Mesenchymal stem cell (in vitro differentiated cells and primary cell): ENCODE results near the gene GATD1.
A peak's percentile ranks its signal among the peaks of the same experiment; 100 is the strongest.

ENCODE experiments used
- DNase-seq: peaks from one replicate; pipeline ENCODE4 v3.0.0-alpha.2; 2013
- H2AFZ ChIP-seq: one replicate; pipeline ENCODE4 v1.6.1; 2013; ENCODE audit warnings: low read depth, mild to moderate bottlenecking, control low read depth, inconsistent platforms, low read length, moderate library complexity
- H2AK5ac ChIP-seq: 2 replicates; pipeline ENCODE4 v1.6.1; 2013; ENCODE audit warnings: low read length, moderate library complexity, mild to moderate bottlenecking, inconsistent platforms; ENCODE audit not compliant: severe bottlenecking
- H2BK120ac ChIP-seq: one replicate; pipeline ENCODE4 v1.6.1; 2013; ENCODE audit warnings: low read depth, mild to moderate bottlenecking, inconsistent platforms, low read length, moderate library complexity
- H2BK12ac ChIP-seq, 2 experiments: one replicate each; pipeline ENCODE4 v1.6.1; 2013; ENCODE audit warnings: inconsistent platforms in 2 of 2, low read length in 2 of 2, mild to moderate bottlenecking in 2 of 2, moderate library complexity in 2 of 2, control low read depth in 1 of 2
- H2BK15ac ChIP-seq: one replicate; pipeline ENCODE4 v1.6.1; 2013; ENCODE audit warnings: mild to moderate bottlenecking, low read depth, inconsistent platforms; ENCODE audit not compliant: poor library complexity, severe bottlenecking
- H2BK5ac ChIP-seq: 2 replicates; pipeline ENCODE4 v1.6.1; 2013; ENCODE audit warnings: low read depth, mild to moderate bottlenecking, low read length, control low read depth, inconsistent platforms; ENCODE audit not compliant: poor library complexity, severe bottlenecking
- H3K14ac ChIP-seq, 2 experiments: one replicate each; pipeline ENCODE4 v1.6.1; 2013; ENCODE audit warnings: inconsistent platforms in 2 of 2, low read length in 2 of 2, control low read depth in 1 of 2, mild to moderate bottlenecking in 1 of 2, moderate library complexity in 1 of 2
- H3K18ac ChIP-seq, 2 experiments: one replicate each; pipeline ENCODE4 v1.6.1; 2013; ENCODE audit warnings: inconsistent platforms in 2 of 2, low read length in 2 of 2, control low read depth in 1 of 2, low read depth in 1 of 2, mild to moderate bottlenecking in 1 of 2
- H3K23ac ChIP-seq, 2 experiments: one replicate each; pipeline ENCODE4 v1.6.1; 2013; ENCODE audit warnings: inconsistent platforms in 2 of 2, low read length in 2 of 2, mild to moderate bottlenecking in 2 of 2, moderate library complexity in 2 of 2, control low read depth in 1 of 2
- H3K27ac ChIP-seq: 2 replicates; pipeline ENCODE4 v1.5.1; 2013; ENCODE audit warnings: mild to moderate bottlenecking, moderate library complexity, low read length, control low read depth, inconsistent platforms; ENCODE audit not compliant: poor library complexity, severe bottlenecking
- H3K27me3 ChIP-seq, 2 experiments: 2 replicates each; pipeline versions ENCODE4 v1.6.1 to v1.7.0; 2013; ENCODE audit warnings: low read length in 2 of 2, mild to moderate bottlenecking in 2 of 2, moderate library complexity in 2 of 2, control low read depth in 1 of 2, inconsistent platforms in 1 of 2; ENCODE audit not compliant: control insufficient read depth in 1 of 2, insufficient read depth in 1 of 2
- H3K36me3 ChIP-seq, 2 experiments: 2 replicates each; pipeline versions ENCODE4 v1.6.1 to v1.7.0; 2013; ENCODE audit warnings: low read length in 2 of 2, control low read depth in 1 of 2, inconsistent platforms in 1 of 2, low read depth in 1 of 2, mild to moderate bottlenecking in 1 of 2; ENCODE audit not compliant: insufficient read depth in 2 of 2, control insufficient read depth in 1 of 2
- H3K4ac ChIP-seq, 2 experiments: one replicate each; pipeline ENCODE4 v1.6.1; 2013; ENCODE audit warnings: inconsistent platforms in 2 of 2, low read length in 2 of 2, mild to moderate bottlenecking in 2 of 2, moderate library complexity in 2 of 2, control low read depth in 1 of 2, low read depth in 1 of 2
- H3K4me1 ChIP-seq: 2 replicates; pipeline ENCODE4 v1.6.1; 2013; ENCODE audit warnings: low read depth, low read length, control low read depth; ENCODE audit not compliant: control insufficient read depth, insufficient read depth
- H3K4me2 ChIP-seq: 2 replicates; pipeline ENCODE4 v1.6.1; 2013; ENCODE audit warnings: low read length, mild to moderate bottlenecking, inconsistent platforms; ENCODE audit not compliant: poor library complexity, severe bottlenecking
- H3K4me3 ChIP-seq, 2 experiments: 2 replicates each; pipeline versions ENCODE4 v1.5.1 to v1.7.0; 2013; ENCODE audit warnings: low read length in 2 of 2, mild to moderate bottlenecking in 2 of 2, control low read depth in 1 of 2, low read depth in 1 of 2; ENCODE audit not compliant: insufficient read depth in 1 of 2
- H3K79me1 ChIP-seq: replicated peaks from 2 replicates; pipeline ENCODE4 v1.6.1; 2013; ENCODE audit warnings: mild to moderate bottlenecking, control low read depth, low read length, inconsistent platforms; ENCODE audit not compliant: poor library complexity, severe bottlenecking
- H3K9ac ChIP-seq: 2 replicates; pipeline ENCODE4 v1.7.0; 2013; ENCODE audit warnings: mild to moderate bottlenecking, low read length, moderate library complexity
- H3K9me3 ChIP-seq: 2 replicates; pipeline ENCODE4 v1.7.0; 2013; ENCODE audit warnings: mild to moderate bottlenecking, low read length; ENCODE audit not compliant: control insufficient read depth
- H4K8ac ChIP-seq: one replicate; pipeline ENCODE4 v1.6.1; 2013; ENCODE audit warnings: inconsistent platforms, mild to moderate bottlenecking, low read length, moderate library complexity
- H4K91ac ChIP-seq: one replicate; pipeline ENCODE4 v1.6.1; 2013; ENCODE audit warnings: mild to moderate bottlenecking, low read length, inconsistent platforms
- WGBS: methylation state at CpG from one replicate; pipeline ENCODE4 v1.1.7; 2013; ENCODE audit warnings: mixed read lengths; 5-methylcytosine and 5-hydroxymethylcytosine counted together

GATD1 gene

DNA sequence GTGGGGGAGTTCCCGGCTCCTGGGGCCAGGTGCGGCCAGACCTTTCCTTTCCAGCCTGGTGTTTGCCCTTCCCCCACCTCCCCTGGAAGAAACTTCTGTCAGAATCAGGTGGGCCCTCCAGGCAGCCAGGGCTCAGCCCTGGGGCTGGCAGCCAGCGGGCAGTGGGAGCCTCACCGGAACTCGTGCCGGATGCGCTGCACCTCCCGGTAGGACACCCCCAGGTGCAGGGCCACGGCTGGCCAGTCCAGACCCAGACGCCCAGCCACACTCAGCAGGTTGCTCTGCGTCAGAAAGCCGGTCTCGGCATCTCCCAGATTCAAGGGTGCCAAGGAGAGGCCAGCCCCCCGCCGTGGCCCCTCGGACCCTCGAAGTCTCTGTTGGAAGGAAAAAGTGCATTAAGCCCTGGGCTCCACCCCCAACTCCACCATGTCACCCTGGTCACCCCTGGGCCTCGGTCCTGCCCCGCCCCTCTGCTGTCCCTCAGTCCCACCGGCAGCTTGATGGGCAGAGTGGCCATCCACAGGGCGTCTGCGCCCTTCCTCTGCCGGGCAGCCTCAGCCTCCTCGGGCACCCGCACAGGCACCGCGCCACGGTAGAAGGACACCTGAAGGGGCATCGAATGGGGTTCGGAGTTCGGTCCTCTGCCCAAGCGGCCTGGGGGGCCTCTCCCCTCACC, 22.5 kb upstream of the GATD1 start:
- H3K14ac ChIP-seq, result no peak overlapping the region
- H2BK12ac ChIP-seq, result no peak overlapping the region
- no peaks in the 10 kb centered on the region for H3K9me3 ChIP-seq
- H3K27ac ChIP-seq, result no peak overlapping the region
- peaks cover 44% of the 10 kb centered on the region for H3K4me1 ChIP-seq
- H3K23ac ChIP-seq, result no peak overlapping the region
- 95% methylated on average over 32 of the region's 32 CpGs for WGBS
- H2AK5ac ChIP-seq, result no peak overlapping the region
- H3K4me2 ChIP-seq, result no peak overlapping the region
- H2BK120ac ChIP-seq, result no peak overlapping the region
- H4K91ac ChIP-seq, result peak overlapping the region; percentile 40
- no peak for DNase-seq
- no peak overlapping the region for H3K4ac ChIP-seq
- no peak overlapping the region for H4K8ac ChIP-seq
- no peak overlapping the region for H2BK15ac ChIP-seq
- no peaks in the 10 kb centered on the region for H3K27me3 ChIP-seq
- no peak overlapping the region for H3K18ac ChIP-seq
- peaks cover 33% of the 10 kb centered on the region for H3K79me1 ChIP-seq
- H3K9ac ChIP-seq, result no peak overlapping the region
- peaks cover 48 to 56% of the 10 kb centered on the region in 2 experiments for H3K36me3 ChIP-seq
- no peak overlapping the region for H2AFZ ChIP-seq
- no peak overlapping the region for H2BK5ac ChIP-seq
- no peak overlapping the region for H3K4me3 ChIP-seq

GRCh38 chr11:798093-798713, 20.9 kb upstream of the GATD1 start, which contains the start of gene SLC25A22:
TSS of gene SLC25A22 (minus strand) at chr11:798281. CDS start at chr11:795006, 3,275 bp downstream.
- WGBS, result 10% methylated on average over 57 of the region's 69 CpGs
- peaks cover 56 to 62% of the 10 kb centered on the region in 2 experiments for H3K36me3 ChIP-seq

DNA sequence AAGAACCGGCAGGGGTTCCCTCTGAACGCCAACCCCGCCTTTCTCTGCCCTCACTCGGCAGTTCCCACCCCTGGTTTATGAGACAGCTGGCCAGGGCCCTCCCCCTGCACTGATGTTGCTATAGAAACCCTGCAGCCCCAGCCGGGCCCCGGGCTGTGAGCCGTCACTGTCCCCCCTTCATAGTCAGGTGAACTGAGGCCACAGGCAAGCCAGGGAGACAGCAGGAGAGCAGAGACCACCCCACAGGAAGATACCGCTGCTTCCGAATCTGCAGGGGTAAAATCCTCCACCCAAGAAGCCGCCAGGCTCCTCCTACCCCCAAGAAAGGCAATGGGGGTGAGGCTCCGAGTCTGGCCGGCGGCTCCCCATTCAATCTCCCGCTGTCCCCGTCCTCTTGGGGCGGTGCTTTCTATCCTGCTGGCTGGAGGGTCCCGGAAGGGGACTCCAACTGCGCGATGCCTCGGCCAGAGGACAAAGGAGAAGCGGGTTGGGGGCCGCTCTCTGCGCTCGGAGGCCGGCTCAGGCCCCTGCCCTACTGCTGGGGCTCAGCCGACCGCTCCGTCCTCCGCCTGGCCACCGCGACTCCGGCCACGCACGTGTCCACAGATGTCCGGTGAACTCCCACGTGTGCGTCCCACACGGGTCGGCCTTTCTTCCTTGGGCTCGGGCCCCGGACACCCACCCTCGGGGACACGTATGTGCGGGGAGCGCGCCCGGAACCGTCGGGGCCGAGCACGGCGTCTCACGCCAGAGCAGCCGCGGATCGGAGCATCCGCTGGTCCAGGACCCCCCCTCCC, 20.2 kb upstream of the GATD1 start:
- peak overlapping the region in 1 of 2 experiments; percentile 82 for H3K14ac ChIP-seq
- no peak overlapping the region for H2BK15ac ChIP-seq
- peak overlapping the region; percentile 21 to 77 for H3K4ac ChIP-seq
- H3K4me1 ChIP-seq, result peaks cover 33% of the 10 kb centered on the region
- peak; percentile 96 for DNase-seq
- peak overlapping the region; percentile 67 to 94 for H3K18ac ChIP-seq
- H3K9me3 ChIP-seq, result no peaks in the 10 kb centered on the region
- peak overlapping the region in 1 of 2 experiments; percentile 34 for H3K23ac ChIP-seq
- H2AK5ac ChIP-seq, result no peak overlapping the region
- H2AFZ ChIP-seq, result peak overlapping the region; percentile 60
- H3K4me2 ChIP-seq, result peak overlapping the region; percentile 90
- peaks cover 18% of the 10 kb centered on the region for H3K79me1 ChIP-seq
- H3K27ac ChIP-seq, result peak overlapping the region; percentile 79
- H3K36me3 ChIP-seq, result peaks cover 49 to 62% of the 10 kb centered on the region in 2 experiments
- peak overlapping the region; percentile 85 to 89 for H3K4me3 ChIP-seq
- no peak overlapping the region for H2BK120ac ChIP-seq
- peak overlapping the region; percentile 90 for H3K9ac ChIP-seq
- peak overlapping the region; percentile 52 for H4K8ac ChIP-seq
- H3K27me3 ChIP-seq, result no peaks in the 10 kb centered on the region
- H4K91ac ChIP-seq, result peak overlapping the region; percentile 89
- H2BK5ac ChIP-seq, result peak overlapping the region; percentile 33
- 0% methylated on average over 37 of the region's 57 CpGs for WGBS
- H2BK12ac ChIP-seq, result peak overlapping the region in 1 of 2 experiments; percentile 23

More at GRCh38 chr11:798093-798713, 20.9 kb upstream of the GATD1 start, which contains the start of gene SLC25A22:
- peak within 1 kb of the TSS; percentile 33 for H2BK5ac ChIP-seq
- H3K4ac ChIP-seq, result peak within 1 kb of the TSS; percentile 21 to 77
- H3K23ac ChIP-seq, result peak within 1 kb of the TSS in 1 of 2 experiments; percentile 34
- H3K4me2 ChIP-seq, result peak within 1 kb of the TSS; percentile 90
- peak within 1 kb of the TSS; percentile 89 for H4K91ac ChIP-seq
- peaks cover 34% of the 10 kb centered on the region for H3K4me1 ChIP-seq
- H3K9me3 ChIP-seq, result no peaks in the 10 kb centered on the region
- peak; percentile 78 for DNase-seq
- peak within 1 kb of the TSS; percentile 67 to 94 for H3K18ac ChIP-seq
- H3K27me3 ChIP-seq, result no peaks in the 10 kb centered on the region
- peak within 1 kb of the TSS in 1 of 2 experiments; percentile 85 for H2BK12ac ChIP-seq
- no peak within 1 kb of the TSS for H2BK120ac ChIP-seq
- H2AFZ ChIP-seq, result peak within 1 kb of the TSS; percentile 60
- peak within 1 kb of the TSS; percentile 90 for H3K9ac ChIP-seq
- H3K79me1 ChIP-seq, result peaks cover 19% of the 10 kb centered on the region
- H2AK5ac ChIP-seq, result no peak within 1 kb of the TSS
- no peak within 1 kb of the TSS for H2BK15ac ChIP-seq
- H3K4me3 ChIP-seq, result peak within 1 kb of the TSS; percentile 85 to 89
- peak within 1 kb of the TSS; percentile 52 for H4K8ac ChIP-seq
- H3K27ac ChIP-seq, result peak within 1 kb of the TSS; percentile 79
- H3K14ac ChIP-seq, result peak within 1 kb of the TSS in 1 of 2 experiments; percentile 82
